ENCODE results near the gene ZNF28. TPM values are rescaled to one million over a fixed set of nuclear protein-coding genes. Genes with fewer than 3 reads are reported as not detected.
"Not testable (repeated sequence)": the region's sequence is repeated elsewhere in the genome, so short reads cannot be mapped to it uniquely, and the experiment has no call there.

Gene ZNF28
- total RNA-seq, 1 experiment from 2014 or later: 29.7 TPM

DNA sequence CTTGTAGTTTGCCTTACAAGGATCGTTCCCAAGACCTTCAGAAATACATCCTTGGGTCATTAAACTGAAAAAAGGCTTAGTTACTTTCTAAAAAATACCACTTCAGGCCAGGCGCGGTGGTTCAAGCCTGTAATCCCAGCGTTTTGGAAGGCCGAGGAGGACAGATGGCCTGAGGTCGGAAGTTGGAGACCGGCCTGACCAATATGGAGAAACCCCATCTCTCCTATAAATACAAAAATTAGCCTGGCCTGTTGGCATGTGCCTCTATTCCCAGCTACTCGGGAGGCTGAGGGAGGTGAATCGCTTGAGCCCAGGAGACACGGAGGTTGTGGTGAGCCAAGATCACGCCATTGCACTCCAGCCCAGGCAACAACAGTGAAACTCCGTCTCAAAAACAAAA, 2.2 kb upstream of the ZNF28 start:
- Histone ChIP-seq H3K36me3 (ENCODE audit: low read depth, low read length) (no peaks in the 10 kb centered on the region), H3K27me3 (ENCODE audit: low read length) (no peaks in the 10 kb centered on the region), H3K4me1 (ENCODE audit: insufficient read depth, low read length) (no peaks in the 10 kb centered on the region), H3K9me3 (ENCODE audit: low read length) (0 out of 2 replicates have a peak, but pooled peaks cover 7% of the 10 kb centered on the region), H3K79me2 (ENCODE audit: low read length) (peaks cover 10% of the 10 kb centered on the region), H3F3A (ENCODE audit: low read length, unreplicated experiment) (no peaks in the 10 kb centered on the region), H3K9ac (ENCODE audit: low read length) (no peak overlapping the region), H3K4me3 (ENCODE audit: low read length) (no peak overlapping the region), H3K9me2 (replicated peaks; ENCODE audit: low read length) (no peaks in the 10 kb centered on the region), H4K20me1 (ENCODE audit: low read length) (no peaks in the 10 kb centered on the region), H3K27ac (ENCODE audit: low read length) (no peak overlapping the region), H3K4me2 (ENCODE audit: low read length) (no peak overlapping the region), H2AFZ (ENCODE audit: low read length) (no peak overlapping the region)
- POLR2A ChIA-PET (ENCODE audit: unreplicated experiment): no interaction called here
- DNase-seq (no peak), ATAC-seq (no peak)
- no peak for TF ChIP-seq EZH2 (IDR thresholded peaks at IDR 0.05; ENCODE audit: low read length, unreplicated experiment)
- TF ChIP-seq EZH2phosphoT487 (IDR thresholded peaks at IDR 0.05; ENCODE audit: borderline replicate concordance, low read length): no peak
- TF ChIP-seq, protein P1, sequence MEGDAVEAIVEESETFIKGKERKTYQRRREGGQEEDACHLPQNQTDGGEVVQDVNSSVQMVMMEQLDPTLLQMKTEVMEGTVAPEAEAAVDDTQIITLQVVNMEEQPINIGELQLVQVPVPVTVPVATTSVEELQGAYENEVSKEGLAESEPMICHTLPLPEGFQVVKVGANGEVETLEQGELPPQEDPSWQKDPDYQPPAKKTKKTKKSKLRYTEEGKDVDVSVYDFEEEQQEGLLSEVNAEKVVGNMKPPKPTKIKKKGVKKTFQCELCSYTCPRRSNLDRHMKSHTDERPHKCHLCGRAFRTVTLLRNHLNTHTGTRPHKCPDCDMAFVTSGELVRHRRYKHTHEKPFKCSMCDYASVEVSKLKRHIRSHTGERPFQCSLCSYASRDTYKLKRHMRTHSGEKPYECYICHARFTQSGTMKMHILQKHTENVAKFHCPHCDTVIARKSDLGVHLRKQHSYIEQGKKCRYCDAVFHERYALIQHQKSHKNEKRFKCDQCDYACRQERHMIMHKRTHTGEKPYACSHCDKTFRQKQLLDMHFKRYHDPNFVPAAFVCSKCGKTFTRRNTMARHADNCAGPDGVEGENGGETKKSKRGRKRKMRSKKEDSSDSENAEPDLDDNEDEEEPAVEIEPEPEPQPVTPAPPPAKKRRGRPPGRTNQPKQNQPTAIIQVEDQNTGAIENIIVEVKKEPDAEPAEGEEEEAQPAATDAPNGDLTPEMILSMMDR (conservative IDR thresholded peaks at IDR 0.05; ENCODE audit: low read depth, low read length): no peak
- CTCF ChIA-PET: no interaction called here
- intact Hi-C loops (cut with micrococcal nuclease): no loop called here
- BruUV-seq (replicated peaks): no TSS peak

DNA sequence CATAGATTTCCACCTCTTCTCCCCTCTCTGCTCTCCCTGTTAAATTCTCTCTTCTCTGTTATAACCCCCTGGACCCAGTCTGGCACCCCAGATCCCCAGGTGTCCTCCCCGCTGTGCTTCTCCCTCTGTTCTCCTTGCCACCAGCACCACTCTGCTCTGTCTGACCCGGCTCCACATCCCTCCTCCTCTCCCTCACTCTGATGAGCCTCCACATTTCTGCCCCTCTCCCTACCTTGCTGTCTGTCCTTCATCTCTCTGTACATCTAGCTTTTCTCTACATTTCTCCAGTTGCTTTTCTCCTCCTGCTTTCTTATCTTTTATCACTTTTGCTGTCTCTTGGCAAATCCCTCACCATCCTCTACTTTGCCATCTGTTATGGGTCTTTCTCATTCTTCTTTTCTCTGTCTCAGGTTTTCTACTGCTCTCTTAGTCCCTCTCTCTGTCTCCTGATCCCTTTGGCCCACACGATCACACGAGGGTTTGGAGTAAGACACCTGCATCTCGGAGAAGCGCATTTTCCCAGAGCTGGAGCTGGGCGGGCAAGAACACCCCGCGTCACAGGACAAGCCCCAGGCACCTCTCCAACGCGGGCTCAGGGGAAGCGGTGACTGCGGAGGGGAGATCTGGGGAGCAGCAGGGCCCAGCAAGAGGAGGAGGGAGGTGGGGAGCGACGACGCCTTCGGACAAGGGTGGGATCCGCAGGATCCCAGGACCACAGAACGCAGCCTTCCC, 795 bp downstream of the ZNF28 start:
- ATAC-seq (peak; percentile 36), DNase-seq (peak; percentile 3)
- H3K9me2 ChIP-seq (replicated peaks; ENCODE audit: low read length); H3K9me3 ChIP-seq (ENCODE audit: low read length); CTCF ChIA-PET; H3F3A ChIP-seq (ENCODE audit: low read length, unreplicated experiment); H3K79me2 ChIP-seq (ENCODE audit: low read length); H4K20me1 ChIP-seq (ENCODE audit: low read length); H3K27me3 ChIP-seq (ENCODE audit: low read length); POLR2A ChIA-PET (ENCODE audit: unreplicated experiment); H3K27ac ChIP-seq (ENCODE audit: low read length); H3K4me1 ChIP-seq (ENCODE audit: insufficient read depth, low read length); intact Hi-C loops (cut with micrococcal nuclease); BruUV-seq (replicated peaks): not testable (repeated sequence)
- Histone ChIP-seq H3K9ac (ENCODE audit: low read length) (peak overlapping the region; percentile 71), H3K4me3 (ENCODE audit: low read length) (peak overlapping the region; percentile 84), H3K4me2 (ENCODE audit: low read length) (peak overlapping the region; percentile 92), H2AFZ (ENCODE audit: low read length) (peak overlapping the region; percentile 77), H3K36me3 (ENCODE audit: low read depth, low read length) (peaks cover 17% of the 10 kb centered on the region)

DNA sequence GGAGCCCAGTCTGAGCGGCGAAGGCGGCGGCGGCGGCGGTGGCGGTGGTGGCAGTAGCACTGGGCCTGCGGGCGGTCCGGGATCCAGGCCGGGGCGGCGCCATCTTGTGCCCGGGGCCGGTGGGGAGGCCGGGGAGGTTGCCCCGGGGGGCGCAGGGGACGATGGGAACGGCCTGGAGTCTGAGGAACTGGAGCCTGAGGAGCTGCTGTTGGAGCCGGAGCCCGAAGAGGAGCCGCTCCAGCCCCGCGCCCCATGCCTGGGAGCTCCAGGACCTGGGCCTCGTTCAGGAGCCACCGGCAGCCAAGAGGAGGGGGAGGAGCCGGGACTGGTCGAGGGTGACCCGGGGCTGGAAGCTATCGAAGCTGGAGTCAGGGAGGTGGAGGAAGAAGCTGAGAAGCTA, 11.6 kb downstream of the ZNF28 start:
- CTCF ChIA-PET: no interaction called here

DNA sequence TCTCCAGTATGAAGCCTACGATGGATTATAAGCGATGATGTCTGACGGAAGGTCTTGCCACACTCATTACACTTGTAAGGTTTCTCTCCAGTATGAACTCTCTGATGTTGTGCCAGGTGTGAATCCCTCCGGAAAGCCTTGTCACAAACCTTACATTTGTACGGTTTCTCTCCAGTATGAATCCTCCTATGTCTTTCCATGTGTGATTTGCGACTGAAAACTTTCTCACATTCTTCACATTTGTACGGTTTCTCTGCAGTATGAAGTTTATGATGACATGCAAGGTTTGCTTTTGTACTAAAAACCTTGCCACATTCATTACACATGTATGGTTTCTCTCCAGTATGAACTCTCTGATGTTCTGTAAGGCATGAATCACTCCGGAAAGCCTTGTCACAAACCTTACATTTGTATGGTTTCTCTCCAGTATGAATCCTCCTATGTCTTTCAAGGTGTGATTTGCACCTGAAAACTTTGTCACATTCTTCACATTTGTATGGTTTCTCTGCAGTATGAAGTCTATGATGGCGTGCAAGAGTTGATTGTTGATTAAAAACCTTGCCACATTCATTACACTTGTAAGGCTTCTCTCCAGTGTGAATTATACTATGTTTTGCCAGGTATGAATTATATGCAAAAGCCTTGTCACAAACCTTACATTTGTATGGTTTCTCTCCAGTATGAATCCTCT, 21.3 kb downstream of the ZNF28 start:
- H4K20me1 ChIP-seq (ENCODE audit: low read length); H3K27ac ChIP-seq (ENCODE audit: low read length); H3K4me1 ChIP-seq (ENCODE audit: insufficient read depth, low read length); ATAC-seq; DNase-seq; H3K79me2 ChIP-seq (ENCODE audit: low read length); H3K27me3 ChIP-seq (ENCODE audit: low read length); POLR2A ChIA-PET (ENCODE audit: unreplicated experiment); H2AFZ ChIP-seq (ENCODE audit: low read length); H3K9me2 ChIP-seq (replicated peaks; ENCODE audit: low read length); intact Hi-C loops (cut with micrococcal nuclease); H3K4me3 ChIP-seq (ENCODE audit: low read length); H3K9ac ChIP-seq (ENCODE audit: low read length); CTCF ChIA-PET; H3F3A ChIP-seq (ENCODE audit: low read length, unreplicated experiment); H3K4me2 ChIP-seq (ENCODE audit: low read length): not testable (repeated sequence)
- TSS peak; percentile 23 for BruUV-seq (replicated peaks)
- H3K9me3 ChIP-seq (ENCODE audit: low read length): peaks cover 79% of the 10 kb centered on the region
- peaks cover 82% of the 10 kb centered on the region for H3K36me3 ChIP-seq (ENCODE audit: low read depth, low read length)

More for the DNA sequence above, 11.6 kb downstream of the ZNF28 start:
- Histone ChIP-seq H3K9me2 (replicated peaks; ENCODE audit: low read length) (no peaks in the 10 kb centered on the region), H3K27me3 (ENCODE audit: low read length) (no peaks in the 10 kb centered on the region), H3K36me3 (ENCODE audit: low read depth, low read length) (peaks cover 62% of the 10 kb centered on the region), H3K9ac (ENCODE audit: low read length) (no peak overlapping the region), H3K4me1 (ENCODE audit: insufficient read depth, low read length) (no peaks in the 10 kb centered on the region), H2AFZ (ENCODE audit: low read length) (no peak overlapping the region), H3F3A (ENCODE audit: low read length, unreplicated experiment) (no peaks in the 10 kb centered on the region), H3K4me3 (ENCODE audit: low read length) (no peak overlapping the region; the same call in 1 of the 2 replicates), H3K79me2 (ENCODE audit: low read length) (no peaks in the 10 kb centered on the region), H4K20me1 (ENCODE audit: low read length) (no peaks in the 10 kb centered on the region), H3K27ac (ENCODE audit: low read length) (no peak overlapping the region), H3K9me3 (ENCODE audit: low read length) (peaks cover 21% of the 10 kb centered on the region; the same call in 1 of the 2 replicates), H3K4me2 (ENCODE audit: low read length) (no peak overlapping the region)
- DNase-seq (no peak), ATAC-seq (no peak)
- TF ChIP-seq, protein P1 (conservative IDR thresholded peaks at IDR 0.05; ENCODE audit: low read depth, low read length): no peak
- TF ChIP-seq EZH2phosphoT487 (IDR thresholded peaks at IDR 0.05; ENCODE audit: borderline replicate concordance, low read length): no peak
- POLR2A ChIA-PET (ENCODE audit: unreplicated experiment): no interaction called here
- intact Hi-C loops (cut with micrococcal nuclease): no loop called here
- no TSS peak for BruUV-seq (replicated peaks)
